HUES48 (cell line): ENCODE results near the gene HECA.

ENCODE experiments used
- H3K27ac ChIP-seq: one replicate; pipeline ENCODE4 v1.7.0; 2013; ENCODE audit warnings: low read depth, low read length, inconsistent platforms
- H3K27me3 ChIP-seq: 2 replicates; pipeline ENCODE4 v1.6.1; 2013; ENCODE audit warnings: mild to moderate bottlenecking, low read length; ENCODE audit not compliant: control insufficient read depth, insufficient read depth
- H3K36me3 ChIP-seq: 2 replicates; pipeline ENCODE4 v1.6.1; 2013; ENCODE audit warnings: low read length; ENCODE audit not compliant: control insufficient read depth, insufficient read depth
- H3K4me1 ChIP-seq: 2 replicates; pipeline ENCODE4 v1.6.1; 2013; ENCODE audit warnings: mild to moderate bottlenecking, low read length; ENCODE audit not compliant: control insufficient read depth, insufficient read depth
- H3K4me3 ChIP-seq: 2 replicates; pipeline ENCODE4 v1.5.1; 2013; ENCODE audit warnings: mild to moderate bottlenecking, low read depth, low read length
- H3K9ac ChIP-seq: 2 replicates; pipeline ENCODE4 v1.6.1; 2013; ENCODE audit warnings: mild to moderate bottlenecking, low read depth, low read length, moderate library complexity
- H3K9me3 ChIP-seq: 2 replicates; pipeline ENCODE4 v1.6.1; 2013; ENCODE audit warnings: low read length; ENCODE audit not compliant: control insufficient read depth, insufficient read depth

The HECA gene

GRCh38 chr6:139161817-139162284, 27.0 kb downstream of the HECA start:
- no peak overlapping the region for H3K9ac ChIP-seq
- peaks cover 1% of the 10 kb centered on the region; the same call in 1 of the 2 replicates for H3K36me3 ChIP-seq
- no peak overlapping the region for H3K4me3 ChIP-seq
- no peak overlapping the region for H3K27ac ChIP-seq
- peaks cover 5% of the 10 kb centered on the region for H3K4me1 ChIP-seq
- H3K27me3 ChIP-seq = no peaks in the 10 kb centered on the region
- H3K9me3 ChIP-seq = no peaks in the 10 kb centered on the region

- H3K27me3 ChIP-seq = no peaks in the 10 kb centered on the region
- peaks cover 4% of the 10 kb centered on the region; the same call in 1 of the 2 replicates for H3K36me3 ChIP-seq
- no peak overlapping the region for H3K27ac ChIP-seq
- no peak overlapping the region for H3K4me3 ChIP-seq
- no peak overlapping the region for H3K9ac ChIP-seq
- H3K4me1 ChIP-seq = peaks cover 5% of the 10 kb centered on the region
- H3K9me3 ChIP-seq = no peaks in the 10 kb centered on the region
These were observed 29.1 kb downstream of the HECA start for GRCh38 chr6:139164001-139164400.

- Histone ChIP-seq H3K27me3 (no peaks in the 10 kb centered on the region), H3K9ac (no peak overlapping the region), H3K4me1 (peaks cover 5% of the 10 kb centered on the region), H3K4me3 (no peak overlapping the region), H3K9me3 (no peaks in the 10 kb centered on the region), H3K36me3 (peaks cover 4% of the 10 kb centered on the region; the same call in 1 of the 2 replicates), H3K27ac (no peak overlapping the region)
These were observed 30.4 kb downstream of the HECA start for GRCh38 chr6:139165324-139165723.

- Histone ChIP-seq H3K9ac (no peak overlapping the region), H3K27ac (no peak overlapping the region), H3K4me1 (peaks cover 5% of the 10 kb centered on the region), H3K4me3 (no peak overlapping the region), H3K36me3 (peaks cover 4% of the 10 kb centered on the region; the same call in 1 of the 2 replicates), H3K27me3 (no peaks in the 10 kb centered on the region), H3K9me3 (no peaks in the 10 kb centered on the region)
These were observed 31.5 kb downstream of the HECA start for GRCh38 chr6:139166238-139166955.

- no peaks in the 10 kb centered on the region for H3K9me3 ChIP-seq
- peaks cover 4% of the 10 kb centered on the region; the same call in 1 of the 2 replicates for H3K36me3 ChIP-seq
- no peaks in the 10 kb centered on the region for H3K4me1 ChIP-seq
- H3K4me3 ChIP-seq = no peak overlapping the region
- no peaks in the 10 kb centered on the region for H3K27me3 ChIP-seq
- no peak overlapping the region for H3K27ac ChIP-seq
- H3K9ac ChIP-seq = no peak overlapping the region
These were observed 32.1 kb downstream of the HECA start for GRCh38 chr6:139166956-139167313.

- no peaks in the 10 kb centered on the region for H3K27me3 ChIP-seq
- H3K4me3 ChIP-seq = no peak overlapping the region
- no peak overlapping the region for H3K9ac ChIP-seq
- H3K9me3 ChIP-seq = no peaks in the 10 kb centered on the region
- H3K36me3 ChIP-seq = 0 out of 2 replicates have a peak, but pooled peaks cover under 1% of the 10 kb centered on the region
- no peak overlapping the region for H3K27ac ChIP-seq
- peaks cover 6% of the 10 kb centered on the region for H3K4me1 ChIP-seq
These were observed 37.3 kb downstream of the HECA start for GRCh38 chr6:139172151-139172550.

GRCh38 chr6:139172567-139172966, 37.7 kb downstream of the HECA start:
- Histone ChIP-seq H3K4me3 (no peak overlapping the region), H3K36me3 (0 out of 2 replicates have a peak, but pooled peaks cover 3% of the 10 kb centered on the region), H3K4me1 (peaks cover 6% of the 10 kb centered on the region), H3K27me3 (no peaks in the 10 kb centered on the region), H3K9me3 (no peaks in the 10 kb centered on the region), H3K9ac (no peak overlapping the region), H3K27ac (no peak overlapping the region)

GRCh38 chr6:139173172-139173571, 38.3 kb downstream of the HECA start:
- Histone ChIP-seq H3K4me3 (no peak overlapping the region), H3K4me1 (peaks cover 6% of the 10 kb centered on the region), H3K36me3 (0 out of 2 replicates have a peak, but pooled peaks cover 3% of the 10 kb centered on the region), H3K9me3 (no peaks in the 10 kb centered on the region), H3K9ac (no peak overlapping the region), H3K27me3 (no peaks in the 10 kb centered on the region), H3K27ac (no peak overlapping the region)

- H3K9ac ChIP-seq = no peak overlapping the region
- no peak overlapping the region for H3K27ac ChIP-seq
- no peak overlapping the region for H3K4me3 ChIP-seq
- H3K36me3 ChIP-seq = 0 out of 2 replicates have a peak, but pooled peaks cover 3% of the 10 kb centered on the region
- H3K4me1 ChIP-seq = peaks cover 6% of the 10 kb centered on the region
- no peaks in the 10 kb centered on the region for H3K27me3 ChIP-seq
- H3K9me3 ChIP-seq = no peaks in the 10 kb centered on the region
These were observed 38.9 kb downstream of the HECA start for GRCh38 chr6:139173822-139174221.

GRCh38 chr6:139174961-139175360, 40.1 kb downstream of the HECA start:
- H3K36me3 ChIP-seq = 0 out of 2 replicates have a peak, but pooled peaks cover 3% of the 10 kb centered on the region
- H3K27ac ChIP-seq = no peak overlapping the region
- H3K27me3 ChIP-seq = no peaks in the 10 kb centered on the region
- H3K4me1 ChIP-seq = peaks cover 6% of the 10 kb centered on the region
- no peaks in the 10 kb centered on the region for H3K9me3 ChIP-seq
- H3K9ac ChIP-seq = no peak overlapping the region
- H3K4me3 ChIP-seq = no peak overlapping the region

GRCh38 chr6:139175389-139175948, 40.6 kb downstream of the HECA start:
- H3K4me3 ChIP-seq = no peak overlapping the region
- H3K9me3 ChIP-seq = no peaks in the 10 kb centered on the region
- H3K36me3 ChIP-seq = 0 out of 2 replicates have a peak, but pooled peaks cover 3% of the 10 kb centered on the region
- H3K27me3 ChIP-seq = no peaks in the 10 kb centered on the region
- no peak overlapping the region for H3K9ac ChIP-seq
- peaks cover 6% of the 10 kb centered on the region for H3K4me1 ChIP-seq
- H3K27ac ChIP-seq = no peak overlapping the region
